Sigmoid colon (tissue), 7 donors: Measurements from ENCODE around the gene ZCCHC7. TPM values are rescaled to one million over a fixed set of nuclear protein-coding genes. Genes with fewer than 3 reads are reported as not detected.

Experiments
- DNase-seq: peaks from one replicate; pipeline ENCODE4 v3.0.0-alpha.2; 2019
- H3K27ac ChIP-seq, 4 donors: fragments of 200-600 bp; sonication (generic); one replicate each; pipeline ENCODE4 v1.5.1; 2016 to 2019; ENCODE audit warnings: mild to moderate bottlenecking in 1 of 4
- H3K27me3 ChIP-seq, 3 donors: fragments of 200-600 bp; sonication (generic); one replicate each; pipeline ENCODE4 v1.5.1; 2019; ENCODE audit warnings: mild to moderate bottlenecking in 1 of 3
- H3K36me3 ChIP-seq, 4 donors: fragments of 200-600 bp; sonication (generic); one replicate each; pipeline ENCODE4 v1.5.1; 2016 to 2019
- H3K4me1 ChIP-seq, 4 donors: fragments of 200-600 bp; sonication (generic); one replicate each; pipeline ENCODE4 v1.5.1; 2017 to 2019
- H3K4me3 ChIP-seq, 4 donors: fragments of 200-600 bp; sonication (generic); one replicate each; pipeline ENCODE4 v1.5.1; 2017 to 2019; ENCODE audit warnings: mild to moderate bottlenecking in 2 of 4, moderate library complexity in 1 of 4
- H3K9me3 ChIP-seq, 4 donors: fragments of 200-600 bp in 3 of 4; sonication (generic) in 3 of 4; one replicate each; pipeline versions ENCODE4 v1.5.1 to v1.6.1; 2013 to 2019
- EP300 ChIP-seq, 4 donors: sonication (generic); formaldehyde crosslinking; IDR thresholded peaks; one replicate each; pipeline ENCODE4 v1.6.1; 2017; ENCODE audit warnings: antibody characterized with exemption in 4 of 4
- POLR2A ChIP-seq, 2 donors: fragments of 450-650 bp; IDR thresholded peaks; one replicate each; pipeline ENCODE4 v1.6.1; 2016; ENCODE audit warnings: antibody characterized with exemption in 2 of 2, mild to moderate bottlenecking in 2 of 2, moderate library complexity in 2 of 2
- POLR2AphosphoS5 ChIP-seq, 4 donors: sonication (generic); formaldehyde crosslinking; IDR thresholded peaks; one replicate each; pipeline ENCODE4 v1.6.1; 2017; ENCODE audit warnings: antibody characterized with exemption in 4 of 4
- WGBS, 2 donors: extraction: QIAGEN DNeasy Blood & Tissue Kit; methylation state at CpG; one replicate each; pipeline ENCODE4 v1.1.7; 2013; 5-methylcytosine and 5-hydroxymethylcytosine counted together
- intact Hi-C: fragments of 100-400 bp; cut with DNase I; formaldehyde crosslinking; loops from one replicate; pipeline ENCODE4 v1.15.1; 2023
- polyA plus RNA-seq, 3 donors: library from polyadenylated mRNA; stranded (reverse); fragments of 200-250 nt; gene quantifications; one replicate each; pipeline ENCODE4 v1.2.3, GENCODE V29; 2013
- total RNA-seq, 4 donors: library from RNA; depleted of rRNA; stranded (reverse); fragments of >200 nt; gene quantifications; one replicate each; pipeline ENCODE4 v1.1.0, GENCODE V29; 2016
- TF ChIP-seq, protein P1 (sequence below), 4 experiments: fragments of 450-650 bp in 3 of 4; fragments of 200-600 bp in 1 of 4; IDR thresholded peaks; one replicate each; pipeline ENCODE4 v1.5.1; 2016 to 2019; ENCODE audit warnings: antibody characterized with exemption in 4 of 4, mild to moderate bottlenecking in 3 of 4, moderate library complexity in 2 of 4
- donor health status: healthy with polysubstance abuse.
- donor health status: Bipolar disorder and iron deficiency.
- donor health status: healthy.

Gene ZCCHC7
- total and polyA plus RNA-seq, 7 donors, result 5.8 to 24.6 (median 19.1) TPM

DNA sequence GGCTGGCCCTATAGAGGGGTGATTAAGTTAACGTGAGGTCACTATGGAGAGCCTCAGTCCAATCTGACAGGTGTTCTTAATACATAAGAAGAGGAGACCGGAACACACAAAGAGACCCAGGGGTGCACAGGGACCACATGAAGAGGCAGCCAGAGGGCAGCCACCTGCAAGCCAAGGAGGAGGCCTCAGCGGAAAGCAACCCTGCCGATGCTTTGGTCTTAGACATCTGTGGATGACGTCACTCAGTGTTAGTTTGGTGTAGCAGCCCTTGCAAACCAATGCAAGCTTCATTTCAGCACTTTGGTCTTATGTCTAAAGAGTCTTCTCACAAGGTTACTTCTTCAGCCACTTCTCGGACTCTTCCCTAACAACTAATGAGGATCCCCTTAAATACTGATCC is 254.5 kb downstream of the ZCCHC7 start:
- intact Hi-C loops, result no loop called here
- WGBS, 2 donors, result 62 to 87% methylated on average over 6 of the region's 6 CpGs
- H3K4me1 ChIP-seq, result no peaks in the 10 kb centered on the region
- no peak for TF ChIP-seq EP300 (IDR thresholded peaks at IDR 0.05)
- TF ChIP-seq, protein P1, sequence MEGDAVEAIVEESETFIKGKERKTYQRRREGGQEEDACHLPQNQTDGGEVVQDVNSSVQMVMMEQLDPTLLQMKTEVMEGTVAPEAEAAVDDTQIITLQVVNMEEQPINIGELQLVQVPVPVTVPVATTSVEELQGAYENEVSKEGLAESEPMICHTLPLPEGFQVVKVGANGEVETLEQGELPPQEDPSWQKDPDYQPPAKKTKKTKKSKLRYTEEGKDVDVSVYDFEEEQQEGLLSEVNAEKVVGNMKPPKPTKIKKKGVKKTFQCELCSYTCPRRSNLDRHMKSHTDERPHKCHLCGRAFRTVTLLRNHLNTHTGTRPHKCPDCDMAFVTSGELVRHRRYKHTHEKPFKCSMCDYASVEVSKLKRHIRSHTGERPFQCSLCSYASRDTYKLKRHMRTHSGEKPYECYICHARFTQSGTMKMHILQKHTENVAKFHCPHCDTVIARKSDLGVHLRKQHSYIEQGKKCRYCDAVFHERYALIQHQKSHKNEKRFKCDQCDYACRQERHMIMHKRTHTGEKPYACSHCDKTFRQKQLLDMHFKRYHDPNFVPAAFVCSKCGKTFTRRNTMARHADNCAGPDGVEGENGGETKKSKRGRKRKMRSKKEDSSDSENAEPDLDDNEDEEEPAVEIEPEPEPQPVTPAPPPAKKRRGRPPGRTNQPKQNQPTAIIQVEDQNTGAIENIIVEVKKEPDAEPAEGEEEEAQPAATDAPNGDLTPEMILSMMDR (IDR thresholded peaks at IDR 0.05), result no peak
- TF ChIP-seq POLR2A (IDR thresholded peaks at IDR 0.05), result no peak
- no peak for TF ChIP-seq POLR2AphosphoS5 (IDR thresholded peaks at IDR 0.05)
- no peaks in the 10 kb centered on the region for H3K27me3 ChIP-seq
- DNase-seq, result no peak
- no peaks in the 10 kb centered on the region for H3K9me3 ChIP-seq
- no peaks in the 10 kb centered on the region for H3K36me3 ChIP-seq
- no peak overlapping the region for H3K4me3 ChIP-seq
- H3K27ac ChIP-seq, result no peak overlapping the region

DNA sequence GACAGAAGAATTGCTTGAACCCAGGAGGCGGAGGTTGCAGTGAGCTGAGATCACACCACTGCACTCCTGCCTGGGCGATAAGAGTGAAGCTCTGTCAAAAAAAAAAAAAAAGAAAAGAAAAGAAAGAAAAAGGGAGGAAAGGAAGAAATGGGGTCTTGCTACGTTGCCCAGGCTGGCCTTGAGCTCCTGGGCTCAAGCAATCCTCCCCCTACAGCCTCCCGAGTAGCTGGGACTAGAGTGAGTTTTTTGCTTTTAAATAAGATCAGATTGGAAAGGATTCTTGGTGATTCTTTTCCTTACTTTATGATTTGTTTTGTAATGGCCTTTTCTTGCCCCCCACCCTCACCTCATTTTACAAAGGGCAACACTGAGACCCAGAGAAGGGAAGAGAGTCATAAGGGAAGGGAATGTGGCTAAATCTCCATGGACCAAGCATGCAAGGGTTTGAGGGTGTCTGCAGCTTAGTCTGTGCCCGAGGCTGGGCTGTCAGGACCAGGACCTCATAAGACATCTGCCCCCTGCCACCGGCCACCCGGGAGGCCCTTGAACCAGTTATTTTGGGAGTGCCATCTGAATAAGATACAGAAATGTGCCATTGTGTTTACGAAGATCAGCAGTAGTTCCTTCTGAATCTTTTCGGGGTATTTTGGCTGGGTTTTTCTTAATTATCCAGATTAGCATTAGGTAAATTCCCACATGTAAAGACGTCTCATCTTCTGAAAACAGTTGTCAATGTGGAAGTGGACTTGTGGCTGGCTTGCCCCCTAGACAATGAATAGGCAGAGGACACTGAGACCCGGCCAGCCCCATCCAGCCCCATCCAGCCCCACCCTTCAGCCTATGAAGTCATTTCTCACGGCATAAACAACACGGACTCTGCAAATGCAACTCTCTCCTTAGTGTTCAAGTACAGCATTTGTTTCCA is 257.6 kb downstream of the ZCCHC7 start:
- WGBS, 2 donors, result 69 to 72% methylated on average over 13 of the region's 13 CpGs
- intact Hi-C loops, result no loop called here
- no peaks in the 10 kb centered on the region for H3K4me1 ChIP-seq

DNA sequence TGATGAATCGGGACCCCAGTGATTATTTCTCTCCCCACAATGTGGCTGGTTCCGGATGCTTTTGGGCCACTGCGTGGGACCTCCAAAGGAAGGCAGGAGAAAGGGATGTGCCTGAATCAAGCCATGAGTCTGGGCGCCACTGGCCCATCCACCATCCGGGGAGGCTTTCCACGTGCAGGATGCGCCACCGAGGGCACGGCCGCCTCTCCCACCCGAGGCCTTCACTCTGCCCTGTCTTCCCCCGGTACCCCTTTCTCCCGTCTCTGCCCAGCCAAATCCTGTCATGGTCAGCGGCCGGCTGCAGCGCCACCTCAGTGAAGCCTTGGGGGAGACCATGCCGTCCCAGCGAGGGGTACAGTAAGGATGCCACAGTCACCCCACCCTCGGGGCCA is 258.2 kb downstream of the ZCCHC7 start:
- 88 to 92% methylated on average over 19 of the region's 19 CpGs for WGBS, 2 donors
- intact Hi-C loops, result no loop called here
- H3K9me3 ChIP-seq, result no peaks in the 10 kb centered on the region

More for the DNA sequence above, 257.6 kb downstream of the ZCCHC7 start:
- no peaks in the 10 kb centered on the region for H3K36me3 ChIP-seq
- no peak overlapping the region for H3K4me3 ChIP-seq
- H3K27ac ChIP-seq, result no peak overlapping the region
- TF ChIP-seq POLR2A (IDR thresholded peaks at IDR 0.05), result no peak
- no peak for TF ChIP-seq EP300 (IDR thresholded peaks at IDR 0.05)
- TF ChIP-seq, protein P1 (IDR thresholded peaks at IDR 0.05), result no peak
- no peak for TF ChIP-seq POLR2AphosphoS5 (IDR thresholded peaks at IDR 0.05)
- H3K27me3 ChIP-seq, result no peaks in the 10 kb centered on the region
- H3K9me3 ChIP-seq, result no peaks in the 10 kb centered on the region
- DNase-seq, result no peak

DNA sequence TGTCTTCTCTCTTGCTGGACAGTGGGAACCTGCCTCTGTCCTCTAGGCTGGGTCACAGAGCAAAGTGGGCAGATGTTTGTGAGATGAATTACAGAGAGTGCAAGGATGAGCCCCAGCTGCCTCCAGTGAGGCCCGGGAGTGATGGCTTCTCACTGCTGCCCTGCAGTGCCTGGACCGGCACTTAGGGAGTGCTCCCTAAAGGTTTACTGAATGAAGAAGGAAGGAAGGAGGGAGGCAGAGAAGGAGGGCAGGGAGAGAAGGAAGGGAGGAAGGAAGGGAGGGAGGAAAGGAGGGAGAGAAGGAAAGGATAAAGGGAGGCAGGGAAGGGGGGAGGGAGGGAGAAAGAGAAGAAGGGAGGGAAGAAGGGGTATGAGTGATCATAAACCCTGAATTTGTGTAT is 259.5 kb downstream of the ZCCHC7 start:
- Histone ChIP-seq H3K36me3 (no peaks in the 10 kb centered on the region), H3K9me3 (no peaks in the 10 kb centered on the region), H3K27me3 (no peaks in the 10 kb centered on the region), H3K27ac (no peak overlapping the region), H3K4me3 (no peak overlapping the region), H3K4me1 (no peaks in the 10 kb centered on the region)
- no peak for DNase-seq
- 72 to 81% methylated on average over 2 of the region's 2 CpGs for WGBS, 2 donors
- intact Hi-C loops, result no loop called here
- no peak for TF ChIP-seq POLR2A (IDR thresholded peaks at IDR 0.05)
- TF ChIP-seq POLR2AphosphoS5 (IDR thresholded peaks at IDR 0.05), result no peak
- TF ChIP-seq, protein P1 (IDR thresholded peaks at IDR 0.05), result no peak

More for the DNA sequence above, 258.2 kb downstream of the ZCCHC7 start:
- TF ChIP-seq EP300 (IDR thresholded peaks at IDR 0.05), result no peak
- TF ChIP-seq, protein P1 (IDR thresholded peaks at IDR 0.05), result no peak
- no peak for TF ChIP-seq POLR2AphosphoS5 (IDR thresholded peaks at IDR 0.05)
- Histone ChIP-seq H3K36me3 (no peaks in the 10 kb centered on the region), H3K27ac (no peak overlapping the region), H3K4me1 (no peaks in the 10 kb centered on the region), H3K27me3 (no peaks in the 10 kb centered on the region), H3K4me3 (no peak overlapping the region)
- DNase-seq, result no peak
